EL (cell line): Measurements from ENCODE around the gene TSPOAP1.

Source experiments
- DNase-seq: peaks from one replicate; pipeline ENCODE4 v3.0.0-alpha.2; 2016

The TSPOAP1 gene

GRCh38 chr17:58327363-58328194 is 1.0 kb downstream of the TSPOAP1 start:
- no peak for DNase-seq

DNA sequence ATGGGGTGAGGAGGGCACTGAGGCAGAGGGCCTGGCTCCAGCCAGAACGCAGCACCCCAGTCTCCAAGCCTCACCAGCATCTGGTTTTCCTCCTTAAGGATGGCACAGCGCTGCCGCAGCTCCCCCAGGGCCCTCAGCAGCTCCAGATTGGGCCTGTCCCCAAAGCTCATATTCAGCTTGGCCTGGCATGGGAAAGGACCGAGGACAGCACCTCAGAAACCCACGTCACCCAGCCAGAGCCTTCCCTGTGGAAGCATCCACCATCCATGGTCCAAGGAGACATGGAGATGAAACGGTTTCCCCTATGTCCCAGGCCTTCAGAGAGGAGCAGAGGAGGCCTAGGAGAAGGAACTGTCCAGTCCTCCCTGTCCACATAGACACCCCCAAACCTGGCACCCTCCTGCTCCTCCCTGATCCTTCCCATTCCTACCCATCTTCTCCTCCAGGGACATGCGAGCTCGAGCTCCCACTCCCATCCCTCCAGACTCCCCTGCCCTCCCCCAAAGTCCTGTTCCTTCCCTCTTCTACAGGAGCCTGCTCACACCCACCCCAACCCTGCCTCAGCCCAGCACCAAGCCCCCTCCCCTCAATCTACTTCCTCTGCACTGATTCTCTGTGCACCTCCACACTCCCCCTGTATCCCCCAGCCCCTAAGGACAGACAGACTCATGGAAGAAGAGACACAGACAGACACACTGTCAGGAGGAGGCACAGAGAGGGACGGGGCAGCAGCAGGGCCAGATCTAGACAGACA is 1.8 kb downstream of the TSPOAP1 start:
- DNase-seq: no peak

DNA sequence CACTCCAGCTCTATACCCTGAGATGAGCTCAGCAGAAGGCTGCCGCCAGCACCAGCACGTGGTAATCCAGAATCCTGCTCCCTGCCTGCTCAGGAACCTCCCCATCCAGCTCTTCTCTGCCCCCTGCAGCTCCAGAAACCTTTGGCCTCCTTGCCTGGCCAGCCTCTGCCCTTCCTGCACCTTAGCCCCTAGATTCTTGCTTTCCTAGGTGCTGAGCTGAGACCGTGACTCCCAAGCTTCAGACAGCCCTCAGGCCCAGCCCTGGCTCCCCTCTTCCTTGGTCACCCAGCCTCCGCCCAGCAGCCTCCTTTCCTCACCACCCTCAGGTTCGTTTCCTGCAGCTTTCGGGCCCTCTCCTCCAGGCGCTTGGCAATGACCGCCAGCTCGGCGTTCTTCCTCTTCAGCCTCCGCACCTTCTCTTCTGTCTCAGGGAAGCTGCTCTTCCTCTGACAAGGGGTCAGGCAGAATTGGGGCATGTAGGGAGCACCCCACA is 2.6 kb downstream of the TSPOAP1 start:
- DNase-seq: no peak

GRCh38 chr17:58325289-58325726 is 3.3 kb downstream of the TSPOAP1 start:
- DNase-seq: no peak

DNA sequence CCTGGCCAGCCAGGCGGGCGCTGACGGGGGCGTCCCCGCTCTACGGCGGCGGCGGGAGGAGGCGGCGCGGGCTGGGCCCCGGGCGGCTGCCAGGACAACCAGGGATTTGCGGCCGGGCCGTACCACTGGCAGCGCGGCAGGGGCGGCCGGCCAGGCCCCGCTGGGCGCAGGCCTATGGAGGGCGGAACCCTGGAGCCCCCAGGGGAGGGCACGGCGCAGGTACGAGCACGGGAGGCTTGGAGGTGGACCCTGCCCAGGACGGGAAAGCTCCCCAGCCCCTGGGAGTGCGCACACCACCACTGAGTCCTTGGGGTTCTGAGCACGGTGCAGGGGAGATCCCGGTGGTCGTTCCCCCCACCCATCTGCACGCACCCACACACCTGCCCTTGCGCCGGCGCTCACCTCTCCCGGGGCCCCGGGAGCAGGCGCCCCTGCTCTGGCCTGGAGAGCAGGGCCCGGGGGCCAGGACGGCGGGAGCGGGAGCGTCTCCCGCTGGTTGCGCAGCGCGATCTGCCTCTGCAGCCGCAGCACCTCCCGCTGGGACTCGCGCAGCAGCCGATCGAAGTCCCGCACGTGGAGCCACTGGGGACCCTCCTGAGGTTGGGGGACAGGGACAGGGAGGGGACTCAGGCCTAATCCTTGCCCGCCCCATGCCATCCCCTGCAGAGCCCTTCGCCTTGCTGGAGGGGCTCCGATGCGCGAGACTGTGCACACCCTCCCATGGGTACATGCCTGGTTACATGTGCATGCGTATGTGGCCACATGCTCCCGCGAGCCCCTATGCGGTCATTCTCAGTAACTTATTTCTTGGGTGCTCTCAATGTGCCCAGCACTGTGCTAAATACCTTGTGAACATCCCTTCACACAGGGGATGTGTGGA is 3.9 kb downstream of the TSPOAP1 start:
- DNase-seq: peak; percentile 31

DNA sequence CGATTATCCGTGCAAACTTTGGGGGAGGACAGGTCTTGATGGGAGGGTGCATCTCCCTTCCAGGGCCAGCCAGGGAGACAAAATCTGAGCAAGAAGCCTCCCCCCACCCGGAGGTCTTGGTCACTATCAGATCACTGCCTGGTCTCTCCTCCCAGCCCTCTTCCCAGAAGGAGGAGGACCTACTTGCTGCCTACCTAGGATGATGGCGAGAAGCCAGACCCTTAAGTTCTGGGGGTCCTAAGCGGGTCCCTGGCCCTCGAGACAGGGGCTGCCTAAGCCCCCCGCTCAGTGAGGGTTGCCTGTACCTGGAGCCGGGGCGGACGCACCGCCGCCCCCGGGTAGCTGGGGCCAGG is 4.6 kb downstream of the TSPOAP1 start:
- no peak for DNase-seq

- DNase-seq: no peak
These were observed 5.1 kb downstream of the TSPOAP1 start for GRCh38 chr17:58323366-58324055.

- DNase-seq: no peak
These were observed 5.9 kb downstream of the TSPOAP1 start for GRCh38 chr17:58322581-58323185.

GRCh38 chr17:58321571-58322525 is 6.7 kb downstream of the TSPOAP1 start:
- no peak for DNase-seq

DNA sequence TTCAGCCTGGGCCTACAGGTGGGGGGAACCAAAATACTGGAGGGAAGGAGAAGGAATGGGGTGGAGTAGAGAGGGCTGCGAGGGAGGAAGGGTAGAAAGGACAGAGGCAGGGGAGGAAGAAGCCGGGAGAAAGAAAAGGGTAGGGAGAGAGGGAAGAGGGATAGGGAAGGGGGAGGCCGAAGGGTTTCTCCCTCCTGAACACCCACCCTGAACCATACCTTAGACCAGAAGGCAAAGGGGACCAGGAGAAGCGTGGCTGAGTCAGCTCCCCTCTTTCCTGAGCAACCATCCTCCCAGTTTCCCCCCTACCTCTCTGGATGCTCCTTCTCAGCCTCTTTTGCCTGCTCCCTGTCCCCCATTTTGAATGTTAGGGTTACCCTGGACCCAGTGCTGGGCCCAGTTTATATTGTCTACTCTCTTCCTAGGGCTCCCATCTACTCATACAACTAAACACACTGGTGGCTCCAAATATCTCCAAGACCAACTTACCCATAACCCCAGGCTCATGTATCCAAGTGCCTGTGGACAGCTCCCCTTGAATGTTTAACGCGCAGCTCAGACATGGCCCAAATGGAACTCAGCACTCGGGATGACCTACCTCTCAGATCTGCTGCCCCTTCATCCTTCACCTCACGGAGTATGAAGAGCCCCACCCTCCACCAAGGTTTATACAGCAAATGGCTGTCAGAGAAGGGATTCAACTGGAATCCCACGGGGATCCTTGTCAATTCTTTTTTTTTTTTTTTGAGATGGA is 7.8 kb downstream of the TSPOAP1 start:
- no peak for DNase-seq

DNA sequence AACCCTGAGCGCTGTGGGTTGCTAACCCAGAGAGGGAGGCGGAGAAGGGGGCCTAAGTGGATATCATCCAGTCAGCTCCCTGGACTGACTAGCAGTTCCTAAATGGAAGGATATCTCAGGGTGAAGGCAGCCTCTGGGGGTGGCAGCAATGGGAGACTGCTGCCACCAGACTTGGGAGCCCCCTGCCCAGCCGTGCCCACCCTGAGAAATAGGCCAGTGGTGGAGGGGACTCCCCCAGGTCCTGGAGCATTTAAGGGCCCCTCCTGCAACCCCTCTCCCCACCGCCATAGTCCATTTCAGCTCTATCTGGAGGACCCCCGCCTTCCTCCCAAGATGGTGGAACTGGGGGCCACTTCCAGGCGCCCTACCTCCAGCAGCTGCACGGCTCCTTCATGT is 8.4 kb downstream of the TSPOAP1 start:
- no peak for DNase-seq

DNA sequence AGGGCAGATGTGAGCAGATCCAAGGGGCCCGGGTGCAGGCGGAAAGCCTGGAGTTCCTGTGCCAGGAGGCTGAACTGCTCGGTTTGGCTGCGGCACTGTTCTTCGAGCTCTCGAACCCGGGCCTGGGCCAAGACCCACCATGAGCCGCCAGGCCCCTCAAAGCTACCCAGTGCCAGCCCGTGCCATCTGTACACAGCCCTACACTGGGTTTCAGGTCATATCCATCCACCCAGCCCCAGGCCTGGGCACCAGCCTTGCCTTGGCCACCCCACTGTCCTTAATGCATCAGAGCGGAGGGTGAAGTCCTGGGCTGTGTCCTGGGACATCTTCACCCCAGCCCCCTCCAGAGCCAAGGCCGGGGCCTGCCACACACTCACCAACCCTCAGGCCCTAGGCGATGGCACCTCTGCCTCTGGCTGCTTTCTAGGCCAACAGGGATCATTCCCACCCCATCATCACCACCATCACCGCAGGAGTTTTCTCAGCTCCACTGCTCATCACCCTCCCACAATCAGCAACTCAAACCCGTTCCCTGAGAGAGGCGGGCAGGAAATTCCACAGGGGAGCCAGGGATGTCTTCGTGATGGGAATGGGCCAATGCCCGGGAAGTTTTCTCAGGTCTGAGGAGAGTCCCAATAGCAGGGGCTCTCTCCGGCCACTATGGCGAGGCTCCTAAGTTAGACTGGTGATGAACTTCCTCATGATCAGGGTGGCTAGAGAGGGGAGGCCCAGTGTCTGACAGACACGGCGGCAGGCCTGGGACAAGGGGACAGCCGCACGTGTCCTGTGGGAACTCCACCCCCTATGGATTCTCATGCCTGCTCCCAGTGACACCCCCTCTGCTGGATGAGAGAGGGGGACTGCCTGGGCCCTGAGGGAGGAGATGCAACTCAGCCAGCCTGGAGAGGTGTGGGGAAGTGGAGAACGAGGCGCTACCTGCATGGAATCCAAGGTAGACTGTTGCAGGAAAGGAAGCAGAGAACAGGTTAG is 9.1 kb downstream of the TSPOAP1 start:
- no peak for DNase-seq

GRCh38 chr17:58318627-58319172 is 9.9 kb downstream of the TSPOAP1 start:
- DNase-seq: no peak

GRCh38 chr17:58318065-58318481 is 10.5 kb downstream of the TSPOAP1 start:
- DNase-seq: no peak

GRCh38 chr17:58317421-58318064 is 11.1 kb downstream of the TSPOAP1 start:
- DNase-seq: peak; percentile 85

DNA sequence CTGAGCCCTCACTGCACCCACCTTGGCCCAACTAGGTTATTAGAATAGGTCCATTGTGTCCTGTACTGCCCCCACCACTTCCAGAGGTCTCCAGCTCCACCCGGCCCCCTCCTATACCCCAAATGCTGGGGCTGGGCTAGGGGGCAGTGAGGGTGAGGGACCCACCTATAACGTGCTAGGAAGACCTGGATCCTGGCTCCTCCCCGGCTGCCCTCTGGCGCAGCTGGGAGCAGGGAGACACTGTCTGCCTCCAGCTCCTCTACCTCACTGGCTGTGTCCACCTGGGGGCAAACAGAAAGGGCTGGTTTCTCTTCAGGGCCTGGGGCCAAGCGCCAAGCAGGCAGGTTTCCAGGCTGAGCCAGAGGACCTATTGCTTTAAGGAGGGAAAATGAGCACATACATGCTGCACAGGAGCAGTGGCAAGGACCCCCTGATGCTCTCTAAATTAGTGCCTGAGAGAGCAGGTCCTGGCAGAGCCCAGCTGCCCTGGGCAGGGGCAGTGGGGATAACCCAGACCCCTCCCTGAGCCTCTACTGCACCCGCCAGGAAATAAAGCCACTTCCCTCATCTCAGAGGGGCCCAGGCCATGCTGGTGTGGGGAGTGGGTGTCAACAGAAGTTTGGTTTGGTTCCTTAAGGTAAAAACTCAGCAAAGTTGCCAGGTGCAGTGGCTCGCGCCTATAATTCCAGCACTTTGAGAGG is 12.2 kb downstream of the TSPOAP1 start:
- DNase-seq: no peak

- DNase-seq: no peak
These were observed 12.8 kb downstream of the TSPOAP1 start for GRCh38 chr17:58315750-58316149.
